Neural cell (in vitro differentiated cells): ENCODE data around the gene TP53AIP1.

Experiments used
- CTCF ChIP-seq: fragments of 450-650 bp; IDR thresholded peaks from 2 replicates; pipeline ENCODE4 v1.5.1; 2014; ENCODE audit warnings: antibody characterized with exemption, mild to moderate bottlenecking, moderate library complexity; ENCODE audit not compliant: poor library complexity, severe bottlenecking
- EP300 ChIP-seq: fragments of 450-650 bp; conservative IDR thresholded peaks from 2 replicates; pipeline ENCODE4 v1.6.1; 2014; ENCODE audit warnings: antibody characterized with exemption, mild to moderate bottlenecking, moderate library complexity; ENCODE audit not compliant: poor library complexity, severe bottlenecking
- EZH2 ChIP-seq: fragments of 200-600, 300-800 bp; shearing (Covaris generic), sonication (generic); IDR thresholded peaks from 2 replicates; pipeline ENCODE4 v1.6.1; 2014; ENCODE audit warnings: antibody characterized with exemption, low read length, borderline replicate concordance, mild to moderate bottlenecking; ENCODE audit not compliant: insufficient read depth, poor library complexity, severe bottlenecking
- POLR2AphosphoS5 ChIP-seq: IDR thresholded peaks from 2 replicates; pipeline ENCODE4 v1.6.1; 2012
- RAD21 ChIP-seq: fragments of 450-650 bp; conservative IDR thresholded peaks from 2 replicates; pipeline ENCODE4 v1.6.1; 2014; ENCODE audit warnings: antibody characterized with exemption, mild to moderate bottlenecking, moderate library complexity
- REST ChIP-seq: IDR thresholded peaks from 2 replicates; pipeline ENCODE4 v1.6.1; 2012; ENCODE audit warnings: borderline replicate concordance
- SMC3 ChIP-seq: fragments of 450-650 bp; conservative IDR thresholded peaks from 2 replicates; pipeline ENCODE4 v1.6.1; 2014; ENCODE audit warnings: antibody characterized with exemption, mild to moderate bottlenecking, moderate library complexity; ENCODE audit not compliant: poor library complexity

- TF ChIP-seq SMC3 (no peak), CTCF (no peak), POLR2AphosphoS5 (no peak), EZH2 (no peak), REST (no peak), EP300 (no peak), RAD21 (no peak)
Observed at GRCh38 chr11:128898580-128899344, 43.9 kb downstream of the TP53AIP1 start.
